HG03025 (cell line): Measurements from ENCODE around the gene HIF1AN.
"Not testable (repeated sequence)": the region's sequence is repeated elsewhere in the genome, so short reads cannot be mapped to it uniquely, and the experiment has no call there.

ENCODE experiments used
- ATAC-seq: cut with Tn5 transposase; IDR thresholded peaks from one replicate; pipeline ENCODE4 v1.9.1; 2021; ENCODE audit warnings: mild to moderate bottlenecking, moderate library complexity; ENCODE audit not compliant: unreplicated experiment, low FRiP score

Gene HIF1AN

GRCh38 chr10:100565206-100565985 is 29.7 kb downstream of the HIF1AN start:
- ATAC-seq, result no peak

- no peak for ATAC-seq
These were observed 30.8 kb downstream of the HIF1AN start for GRCh38 chr10:100566561-100566960.

- no peak for ATAC-seq
These were observed 31.5 kb downstream of the HIF1AN start for GRCh38 chr10:100567249-100567648.

GRCh38 chr10:100567826-100568225 is 32.1 kb downstream of the HIF1AN start:
- ATAC-seq, result no peak

GRCh38 chr10:100568912-100569311 is 33.2 kb downstream of the HIF1AN start:
- ATAC-seq, result no peak

- ATAC-seq, result no peak
These were observed 34.1 kb downstream of the HIF1AN start for GRCh38 chr10:100569687-100570481.

- no peak for ATAC-seq
These were observed 34.8 kb downstream of the HIF1AN start for GRCh38 chr10:100570506-100570905.

GRCh38 chr10:100571084-100571856 is 35.5 kb downstream of the HIF1AN start:
- ATAC-seq, result no peak

GRCh38 chr10:100575146-100575545 is 39.4 kb downstream of the HIF1AN start:
- ATAC-seq, result not testable (repeated sequence)

- no peak for ATAC-seq
These were observed 40.0 kb downstream of the HIF1AN start for GRCh38 chr10:100575585-100576281.

- ATAC-seq, result no peak
These were observed 40.5 kb downstream of the HIF1AN start for GRCh38 chr10:100576282-100576635.

GRCh38 chr10:100579261-100580090 is 43.7 kb downstream of the HIF1AN start:
- ATAC-seq, result no peak

- no peak for ATAC-seq
These were observed 51.2 kb downstream of the HIF1AN start for GRCh38 chr10:100586959-100587358.

GRCh38 chr10:100598166-100598565 is 62.4 kb downstream of the HIF1AN start:
- ATAC-seq, result no peak

- no peak for ATAC-seq
These were observed 64.5 kb downstream of the HIF1AN start for GRCh38 chr10:100600218-100600617.

GRCh38 chr10:100607439-100607838 is 71.7 kb downstream of the HIF1AN start:
- no peak for ATAC-seq
